H1 (cell line): ENCODE measurements around the gene ITGA5.

Experiments
- CHD1 ChIP-seq: IDR thresholded peaks from 2 replicates; pipeline ENCODE4 v1.6.1; 2012; ENCODE audit warnings: low read depth, low read length, improper control_type of control experiment
- CREB1 ChIP-seq: IDR thresholded peaks from 2 replicates; pipeline ENCODE4 v1.6.1; 2012; ENCODE audit warnings: inconsistent platforms
- CTBP2 ChIP-seq: IDR thresholded peaks from 2 replicates; pipeline ENCODE4 v1.7.0; 2011; ENCODE audit warnings: borderline replicate concordance, mild to moderate bottlenecking, moderate library complexity, mixed read lengths, low read length; ENCODE audit not compliant: insufficient read depth, insufficient read length
- EZH2 ChIP-seq: fragments of 200-600 bp; sonication (generic); IDR thresholded peaks from 2 replicates; pipeline ENCODE4 v1.7.1; 2012; ENCODE audit warnings: low read depth, mild to moderate bottlenecking, moderate library complexity, low read length, inconsistent platforms; ENCODE audit not compliant: severe bottlenecking
- HDAC2 ChIP-seq, 2 experiments: fragments of 300-600 bp in 1 of 2; sonication (generic) in 1 of 2; IDR thresholded peaks; 2 replicates each; pipeline ENCODE4 v1.6.1; 2011 to 2012; ENCODE audit warnings: low read depth in 2 of 2, low read length in 2 of 2, mild to moderate bottlenecking in 2 of 2, moderate library complexity in 2 of 2, borderline replicate concordance in 1 of 2, inconsistent platforms in 1 of 2
- KDM1A ChIP-seq: fragments of 200-600, 300-600 bp; sonication (generic); IDR thresholded peaks from 2 replicates; pipeline ENCODE4 v1.7.1; 2016; ENCODE audit warnings: mild to moderate bottlenecking, low read length, borderline replicate concordance
- MAFK ChIP-seq: IDR thresholded peaks from 2 replicates; pipeline ENCODE4 v1.6.1; 2012; ENCODE audit warnings: low read depth, mild to moderate bottlenecking, improper control_type of control experiment, low read length
- POLR2A ChIP-seq, 2 experiments: IDR thresholded peaks; 1 replicate in 1 of 2; 2 replicates in 1 of 2; pipeline ENCODE4 v1.6.1; 2011; ENCODE audit warnings: low read depth in 2 of 2, low read length in 2 of 2, mild to moderate bottlenecking in 2 of 2; ENCODE audit errors: control extremely low read depth in 1 of 2
- RAD21 ChIP-seq, 2 experiments: IDR thresholded peaks in 1 of 2; conservative IDR thresholded peaks in 1 of 2; 2 replicates each; pipeline ENCODE4 v1.6.1; 2011; ENCODE audit warnings: low read depth in 2 of 2, low read length in 2 of 2, improper control_type of control experiment in 1 of 2, inconsistent platforms in 1 of 2, mild to moderate bottlenecking in 1 of 2, moderate library complexity in 1 of 2
- RFX5 ChIP-seq: IDR thresholded peaks from 2 replicates; pipeline ENCODE4 v1.6.1; 2011; ENCODE audit warnings: low read depth, low read length, improper control_type of control experiment, borderline replicate concordance
- ZNF274 ChIP-seq: IDR thresholded peaks from 2 replicates; pipeline ENCODE4 v1.7.0; 2012; ENCODE audit warnings: low read length, borderline replicate concordance; ENCODE audit errors: extremely low read depth
- TF ChIP-seq, protein P1 (sequence below): IDR thresholded peaks from 2 replicates; pipeline ENCODE4 v1.6.1; 2011; ENCODE audit warnings: low read length, improper control_type of control experiment
- TF ChIP-seq, protein P2 (sequence below), 3 experiments: IDR thresholded peaks; 1 replicate in 2 of 3; 2 replicates in 1 of 3; pipeline versions ENCODE4 v1.5.1 to v1.6.1; 2011; ENCODE audit warnings: low read length in 3 of 3, mild to moderate bottlenecking in 3 of 3, inconsistent platforms in 2 of 3, low read depth in 1 of 3, moderate library complexity in 1 of 3; ENCODE audit not compliant: insufficient read depth in 1 of 3; ENCODE audit errors: control extremely low read depth in 1 of 3

DNA sequence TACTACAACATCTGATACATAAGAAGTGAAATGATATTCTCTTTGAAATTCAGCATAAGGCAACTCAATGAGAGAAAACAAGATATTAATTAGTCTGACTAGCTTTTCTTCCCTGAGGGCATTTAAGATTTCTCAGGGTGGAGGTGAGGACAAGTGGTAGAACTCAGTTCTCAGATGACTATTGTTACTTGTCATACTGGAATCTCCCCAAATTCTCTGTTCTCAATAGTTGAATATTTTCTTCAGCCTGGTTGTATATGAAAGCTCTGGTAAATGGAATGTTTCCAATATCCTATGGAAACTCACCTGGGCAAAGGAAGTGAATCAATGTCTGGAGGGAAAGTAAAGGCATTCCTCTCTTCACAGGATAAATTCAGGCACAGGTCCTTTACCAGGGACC lies 18.2 kb upstream of the ITGA5 start:
- TF ChIP-seq POLR2A (IDR thresholded peaks at IDR 0.05; ENCODE audit: control extremely low read depth in 1 of 2, low read depth in 2 of 2, low read length in 2 of 2) (no peak), CHD1 (no peak), CTBP2 (no peak), KDM1A (no peak), EZH2 (no peak), CREB1 (no peak), RAD21 (IDR thresholded peaks at IDR 0.05 in 1 of 2, conservative IDR thresholded peaks at IDR 0.05 in 1 of 2; ENCODE audit: low read depth in 2 of 2, low read length in 2 of 2) (no peak), HDAC2 (IDR thresholded peaks at IDR 0.05; ENCODE audit: borderline replicate concordance in 1 of 2, low read depth in 2 of 2, low read length in 2 of 2) (no peak), RFX5 (no peak), ZNF274 (no peak), MAFK (no peak)
- TF ChIP-seq, protein P1, sequence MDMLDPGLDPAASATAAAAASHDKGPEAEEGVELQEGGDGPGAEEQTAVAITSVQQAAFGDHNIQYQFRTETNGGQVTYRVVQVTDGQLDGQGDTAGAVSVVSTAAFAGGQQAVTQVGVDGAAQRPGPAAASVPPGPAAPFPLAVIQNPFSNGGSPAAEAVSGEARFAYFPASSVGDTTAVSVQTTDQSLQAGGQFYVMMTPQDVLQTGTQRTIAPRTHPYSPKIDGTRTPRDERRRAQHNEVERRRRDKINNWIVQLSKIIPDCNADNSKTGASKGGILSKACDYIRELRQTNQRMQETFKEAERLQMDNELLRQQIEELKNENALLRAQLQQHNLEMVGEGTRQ: no peak
- TF ChIP-seq, protein P2, sequence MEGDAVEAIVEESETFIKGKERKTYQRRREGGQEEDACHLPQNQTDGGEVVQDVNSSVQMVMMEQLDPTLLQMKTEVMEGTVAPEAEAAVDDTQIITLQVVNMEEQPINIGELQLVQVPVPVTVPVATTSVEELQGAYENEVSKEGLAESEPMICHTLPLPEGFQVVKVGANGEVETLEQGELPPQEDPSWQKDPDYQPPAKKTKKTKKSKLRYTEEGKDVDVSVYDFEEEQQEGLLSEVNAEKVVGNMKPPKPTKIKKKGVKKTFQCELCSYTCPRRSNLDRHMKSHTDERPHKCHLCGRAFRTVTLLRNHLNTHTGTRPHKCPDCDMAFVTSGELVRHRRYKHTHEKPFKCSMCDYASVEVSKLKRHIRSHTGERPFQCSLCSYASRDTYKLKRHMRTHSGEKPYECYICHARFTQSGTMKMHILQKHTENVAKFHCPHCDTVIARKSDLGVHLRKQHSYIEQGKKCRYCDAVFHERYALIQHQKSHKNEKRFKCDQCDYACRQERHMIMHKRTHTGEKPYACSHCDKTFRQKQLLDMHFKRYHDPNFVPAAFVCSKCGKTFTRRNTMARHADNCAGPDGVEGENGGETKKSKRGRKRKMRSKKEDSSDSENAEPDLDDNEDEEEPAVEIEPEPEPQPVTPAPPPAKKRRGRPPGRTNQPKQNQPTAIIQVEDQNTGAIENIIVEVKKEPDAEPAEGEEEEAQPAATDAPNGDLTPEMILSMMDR (IDR thresholded peaks at IDR 0.05; ENCODE audit: control extremely low read depth in 1 of 3, insufficient read depth in 1 of 3, low read depth in 1 of 3, low read length in 3 of 3): no peak
